Measurements from ENCODE around the gene SYNRG.

The SYNRG gene

DNA sequence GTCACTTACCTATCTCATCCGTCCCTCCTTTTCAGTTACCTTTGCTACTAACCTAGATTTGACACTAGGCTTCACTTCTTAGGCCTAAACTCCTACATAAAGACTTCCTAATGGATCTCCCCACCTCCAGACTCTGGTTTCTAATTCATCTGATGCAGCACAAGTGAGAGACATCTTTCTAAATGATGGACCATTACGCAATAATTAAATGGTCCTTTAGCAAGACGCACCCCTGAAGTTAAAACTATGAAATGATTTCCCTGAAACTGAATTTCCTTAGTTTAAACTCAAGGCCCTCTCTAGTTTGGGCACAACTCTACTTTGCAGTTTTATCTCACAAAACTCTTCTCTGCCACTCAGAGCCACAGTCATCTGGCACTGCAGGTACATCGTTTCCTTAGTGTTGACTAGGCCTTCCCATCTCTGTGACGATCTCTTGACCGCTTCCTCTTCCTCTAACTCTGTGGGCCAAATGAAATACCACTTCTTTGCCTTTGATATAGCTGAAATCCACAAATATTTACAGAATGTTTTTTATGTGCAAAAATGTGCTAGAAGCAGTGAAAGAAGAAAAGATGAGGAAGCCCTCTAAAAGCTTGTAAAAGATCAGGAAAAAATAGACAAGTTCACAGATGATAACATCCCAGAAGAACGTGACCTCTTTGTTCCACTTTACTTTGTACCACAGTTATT, 3.3 kb downstream of the SYNRG start:
- peak overlapping the region; percentile 21 for H3K4me3 ChIP-seq (ENCODE audit: low read length)
- peak; percentile 90 for DNase-seq (ENCODE audit: low read depth, low spot score)

DNA sequence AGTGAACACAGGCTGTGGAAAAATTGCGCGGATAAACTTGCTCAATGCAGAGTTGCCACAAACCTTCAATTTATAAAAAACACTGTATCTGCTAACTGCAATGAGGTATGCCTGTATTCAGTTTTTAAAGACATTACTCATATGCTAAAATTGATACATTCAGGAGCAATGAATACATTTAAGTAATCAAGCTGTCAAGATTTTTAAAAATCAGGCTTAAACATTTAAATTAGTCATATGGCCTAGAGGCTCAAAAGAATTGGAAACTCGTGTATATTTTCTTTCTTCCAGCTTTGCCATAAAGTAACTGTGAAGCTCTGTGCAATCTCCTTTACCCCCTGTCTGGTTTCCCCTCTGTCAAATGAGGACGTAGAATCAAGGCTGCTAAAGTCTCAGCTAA, 4.1 kb downstream of the SYNRG start:
- H3K4me3 ChIP-seq (ENCODE audit: low read length): no peak overlapping the region
- DNase-seq (ENCODE audit: low read depth, low spot score): no peak

GRCh38 chr17:37604556-37604955, 4.7 kb downstream of the SYNRG start:
- no peak for DNase-seq (ENCODE audit: low read depth, low spot score)
- H3K4me3 ChIP-seq (ENCODE audit: low read length): no peak overlapping the region

- H3K4me3 ChIP-seq (ENCODE audit: low read length): no peak overlapping the region
- DNase-seq (ENCODE audit: low read depth, low spot score): no peak
Measured at GRCh38 chr17:37598145-37598544, 11.1 kb downstream of the SYNRG start.

- no peak for DNase-seq (ENCODE audit: low read depth, low spot score)
- no peak overlapping the region for H3K4me3 ChIP-seq (ENCODE audit: low read length)
Measured at GRCh38 chr17:37592291-37592690, 16.9 kb downstream of the SYNRG start.

DNA sequence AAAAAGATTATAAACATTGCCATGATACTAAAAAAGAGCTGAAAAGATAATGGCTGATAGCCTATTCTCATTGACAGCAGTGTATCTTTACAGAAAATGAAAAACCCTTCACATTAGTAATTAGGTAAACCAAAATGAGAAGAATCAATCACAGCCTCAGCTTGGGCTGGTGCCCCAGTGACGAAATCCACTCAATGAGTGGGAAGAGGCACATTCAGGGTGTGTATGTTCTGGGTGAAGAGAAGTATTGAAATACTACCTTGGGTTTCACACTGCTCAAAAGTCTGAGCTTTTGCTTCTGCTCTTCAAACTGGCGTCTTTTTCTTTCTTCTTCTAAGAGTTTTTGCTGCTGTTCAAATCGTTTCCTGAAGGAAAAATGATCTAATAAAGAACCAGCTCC, 24.2 kb downstream of the SYNRG start:
- DNase-seq (ENCODE audit: low read depth, low spot score): no peak
- H3K4me3 ChIP-seq (ENCODE audit: low read length): no peak overlapping the region

- no peak for DNase-seq (ENCODE audit: low read depth, low spot score)
- no peak overlapping the region for H3K4me3 ChIP-seq (ENCODE audit: low read length)
Measured at GRCh38 chr17:37576281-37576680, 32.9 kb downstream of the SYNRG start.

- no peak for DNase-seq (ENCODE audit: low read depth, low spot score)
- H3K4me3 ChIP-seq (ENCODE audit: low read length): no peak overlapping the region
Measured at GRCh38 chr17:37574427-37574826, 34.8 kb downstream of the SYNRG start.

- H3K4me3 ChIP-seq (ENCODE audit: low read length): no peak overlapping the region
- no peak for DNase-seq (ENCODE audit: low read depth, low spot score)
Measured at GRCh38 chr17:37571674-37572073, 37.5 kb downstream of the SYNRG start.

DNA sequence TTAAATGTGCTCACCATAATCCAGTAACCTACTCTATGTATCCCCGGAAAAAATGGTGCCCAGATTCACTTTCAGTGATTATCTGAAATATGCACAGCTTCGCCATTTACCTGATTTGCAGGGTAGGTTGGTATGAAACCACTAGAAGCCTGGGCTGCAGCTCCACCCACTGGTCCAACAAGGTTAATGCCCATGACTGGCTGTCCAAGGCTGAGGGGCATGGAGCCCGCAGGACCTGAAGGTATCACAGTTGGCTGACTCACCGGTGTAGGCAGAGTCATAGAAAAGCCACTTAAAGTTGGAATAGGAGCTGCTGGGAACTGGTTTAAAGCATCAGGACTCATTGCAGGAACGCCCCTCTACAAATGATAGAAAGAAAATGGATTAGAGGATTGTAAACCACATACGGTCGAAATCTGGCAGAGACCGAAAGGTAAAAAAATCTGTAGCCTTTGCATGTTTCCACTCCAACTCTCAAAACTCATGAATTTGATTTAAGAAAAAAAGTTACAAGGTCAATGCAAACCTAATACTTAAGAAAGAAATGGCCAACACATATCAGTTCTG, 38.6 kb downstream of the SYNRG start:
- DNase-seq (ENCODE audit: low read depth, low spot score): peak; percentile 12
- no peak overlapping the region for H3K4me3 ChIP-seq (ENCODE audit: low read length)

- H3K4me3 ChIP-seq (ENCODE audit: low read length): no peak overlapping the region
- no peak for DNase-seq (ENCODE audit: low read depth, low spot score)
Measured at GRCh38 chr17:37568350-37569053, 40.7 kb downstream of the SYNRG start.

DNA sequence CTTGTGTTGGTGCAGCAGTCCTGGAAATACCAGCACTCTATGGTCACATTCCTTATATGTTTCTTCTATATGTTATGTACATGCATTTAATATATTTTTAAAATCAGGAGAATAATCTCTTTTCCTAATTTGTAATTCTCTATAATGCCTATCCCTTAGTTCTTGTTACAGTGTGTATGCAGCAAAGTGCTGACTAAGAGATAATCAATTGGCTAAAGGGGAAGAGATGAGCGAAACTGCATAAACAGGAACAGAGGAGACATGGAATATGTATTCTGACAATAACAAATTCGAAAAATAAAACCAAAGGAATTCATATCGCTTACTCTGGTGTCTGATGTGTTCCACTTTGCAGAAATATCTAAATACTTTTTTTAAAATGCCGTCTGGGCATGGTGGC, 41.7 kb downstream of the SYNRG start:
- H3K4me3 ChIP-seq (ENCODE audit: low read length): no peak overlapping the region
- DNase-seq (ENCODE audit: low read depth, low spot score): no peak

GRCh38 chr17:37567137-37567536, 42.1 kb downstream of the SYNRG start:
- H3K4me3 ChIP-seq (ENCODE audit: low read length): no peak overlapping the region
- no peak for DNase-seq (ENCODE audit: low read depth, low spot score)

- DNase-seq (ENCODE audit: low read depth, low spot score): no peak
- no peak overlapping the region for H3K4me3 ChIP-seq (ENCODE audit: low read length)
Measured at GRCh38 chr17:37564252-37564651, 45.0 kb downstream of the SYNRG start.

DNA sequence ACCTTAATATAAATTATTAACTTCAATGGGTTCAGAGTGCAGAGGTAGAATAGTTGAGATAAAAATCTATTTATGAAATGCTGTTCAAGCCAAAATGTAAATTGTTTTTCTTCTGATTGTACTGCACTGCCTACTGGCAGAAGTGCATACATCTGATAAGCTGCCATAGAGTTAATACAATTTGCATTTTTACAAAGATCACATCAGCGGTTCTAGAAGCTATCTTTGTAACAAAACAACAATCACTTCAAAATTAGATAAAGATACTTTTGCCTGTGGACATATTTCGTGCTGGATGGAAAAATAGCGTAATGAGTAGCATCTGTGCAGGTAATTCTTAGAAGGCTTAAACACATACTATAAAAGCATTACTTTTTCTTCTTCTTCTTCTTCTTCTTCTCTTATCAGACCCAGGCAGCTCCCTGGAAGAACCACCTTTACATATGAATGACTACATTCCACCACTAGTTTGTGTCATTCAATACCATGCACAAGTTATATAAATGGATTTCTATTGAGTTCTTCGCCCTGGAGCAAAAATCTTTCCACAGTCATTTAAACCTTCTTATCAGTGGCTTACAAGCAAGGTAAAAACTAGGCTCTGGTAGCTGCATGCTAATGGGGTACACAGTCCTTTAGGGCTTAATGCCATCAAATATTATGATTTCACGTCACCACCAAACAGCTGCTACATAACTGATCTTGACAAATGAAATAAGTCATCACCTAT, 47.0 kb downstream of the SYNRG start:
- DNase-seq (ENCODE audit: low read depth, low spot score): no peak
- no peak overlapping the region for H3K4me3 ChIP-seq (ENCODE audit: low read length)

DNA sequence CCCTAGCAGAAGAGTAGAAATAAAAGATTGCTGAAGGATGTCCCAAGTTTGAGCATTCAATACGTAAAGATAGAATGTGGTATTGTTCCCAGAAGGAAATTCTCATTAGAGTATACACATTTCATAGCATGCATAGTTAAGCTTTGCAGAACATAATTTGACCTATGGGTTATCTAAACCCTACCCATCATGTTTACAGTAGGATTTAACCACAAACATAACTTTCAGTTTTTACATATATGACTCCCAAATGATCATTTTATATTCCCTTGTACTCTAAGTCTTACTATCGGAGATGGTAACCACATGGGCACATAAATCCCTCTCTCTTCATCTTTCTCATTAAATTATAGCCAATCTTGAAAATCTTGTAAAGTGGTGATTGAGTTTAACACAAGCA, 50.9 kb downstream of the SYNRG start:
- H3K4me3 ChIP-seq (ENCODE audit: low read length): no peak overlapping the region
- DNase-seq (ENCODE audit: low read depth, low spot score): no peak

DNA sequence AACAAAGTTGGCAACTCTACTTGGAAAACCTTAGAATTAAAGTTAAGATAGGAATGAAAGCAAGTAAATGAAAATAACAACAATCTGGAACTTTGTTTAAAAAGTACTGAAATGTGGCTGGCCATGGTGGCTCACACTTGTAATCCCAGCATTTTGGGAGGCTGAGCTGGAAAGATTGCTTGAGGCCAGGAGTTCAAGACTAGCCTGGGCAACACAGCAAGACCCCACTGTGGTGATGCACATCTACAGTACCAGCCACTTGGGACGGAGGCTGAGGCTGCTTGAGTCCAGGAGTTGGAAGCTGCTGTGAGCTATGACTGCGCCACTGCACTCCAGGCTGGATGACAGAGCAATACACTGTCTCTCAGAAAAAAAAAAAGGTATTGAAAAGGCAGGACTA, 51.7 kb downstream of the SYNRG start:
- DNase-seq (ENCODE audit: low read depth, low spot score): no peak
- H3K4me3 ChIP-seq (ENCODE audit: low read length): no peak overlapping the region

- DNase-seq (ENCODE audit: low read depth, low spot score): no peak
- H3K4me3 ChIP-seq (ENCODE audit: low read length): no peak overlapping the region
Measured at GRCh38 chr17:37555386-37555785, 53.8 kb downstream of the SYNRG start.

- no peak for DNase-seq (ENCODE audit: low read depth, low spot score)
- H3K4me3 ChIP-seq (ENCODE audit: low read length): no peak overlapping the region
Measured at GRCh38 chr17:37553401-37553966, 55.7 kb downstream of the SYNRG start.

DNA sequence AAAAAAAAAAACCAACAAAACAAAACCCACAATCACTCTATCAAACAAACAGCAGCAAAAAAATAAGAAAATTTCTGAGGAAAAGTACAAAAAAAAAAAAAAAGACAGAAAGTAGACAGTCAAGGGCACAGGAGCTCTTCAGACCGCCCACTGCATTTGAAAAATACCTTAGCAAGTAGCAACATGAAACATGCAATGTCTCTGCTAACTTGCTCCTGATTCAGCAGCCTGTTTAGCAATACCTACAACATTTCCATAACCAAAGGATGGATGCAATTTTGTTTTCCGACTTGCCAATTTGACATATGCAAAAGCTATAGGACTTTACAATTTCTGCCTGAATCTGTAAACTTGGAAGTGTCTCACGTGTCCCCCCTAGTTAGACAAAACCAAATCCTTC, 57.4 kb downstream of the SYNRG start:
- no peak for DNase-seq (ENCODE audit: low read depth, low spot score)
- H3K4me3 ChIP-seq (ENCODE audit: low read length): no peak overlapping the region

Measured in Jurkat, Clone E6-1 (cell line).